ENCODE results near the gene SPATA20. TPM values are rescaled to one million over a fixed set of nuclear protein-coding genes. Genes with fewer than 3 reads are reported as not detected.

SPATA20 gene
- total and polyA plus RNA-seq, 9 donors: 43.5 to 81.2 (median 60.5) TPM

GRCh38 chr17:50584116-50584515 lies 37.1 kb downstream of the SPATA20 start:
- DNase-seq: no peak
- intact Hi-C loops (cut with DNase I): no loop called here
- Histone ChIP-seq H3K27ac (no peak overlapping the region), H3K4me1 (ENCODE audit: insufficient read depth) (peaks cover 9% of the 10 kb centered on the region), H3K27me3 (no peaks in the 10 kb centered on the region), H3K36me3 (no peaks in the 10 kb centered on the region), H3K4me3 (no peak overlapping the region), H3K9me3 (no peaks in the 10 kb centered on the region)
- no peak for TF ChIP-seq POLR2A (IDR thresholded peaks at IDR 0.05)
- no peak for TF ChIP-seq EP300 (IDR thresholded peaks at IDR 0.05)
- TF ChIP-seq CTCF (IDR thresholded peaks at IDR 0.05): no peak
- WGBS, 3 donors: 64 to 81% (median 75%) methylated on average over 4 of the region's 4 CpGs

GRCh38 chr17:50584749-50585148 lies 37.8 kb downstream of the SPATA20 start:
- Histone ChIP-seq H3K4me1 (ENCODE audit: insufficient read depth) (peaks cover 14% of the 10 kb centered on the region), H3K36me3 (no peaks in the 10 kb centered on the region), H3K27me3 (no peaks in the 10 kb centered on the region), H3K4me3 (no peak overlapping the region), H3K9me3 (no peaks in the 10 kb centered on the region), H3K27ac (no peak overlapping the region)
- no peak for DNase-seq
- 73 to 93% (median 77%) methylated on average over 6 of the region's 6 CpGs for WGBS, 3 donors
- intact Hi-C loops (cut with DNase I): no loop called here
- TF ChIP-seq EP300 (IDR thresholded peaks at IDR 0.05) (no peak), CTCF (IDR thresholded peaks at IDR 0.05) (no peak), POLR2A (IDR thresholded peaks at IDR 0.05) (no peak)

- Histone ChIP-seq H3K36me3 (no peaks in the 10 kb centered on the region), H3K4me1 (ENCODE audit: insufficient read depth) (peaks cover 20% of the 10 kb centered on the region), H3K27ac (no peak overlapping the region), H3K4me3 (no peak overlapping the region), H3K9me3 (no peaks in the 10 kb centered on the region), H3K27me3 (no peaks in the 10 kb centered on the region)
- TF ChIP-seq POLR2A (IDR thresholded peaks at IDR 0.05) (no peak), CTCF (IDR thresholded peaks at IDR 0.05) (no peak), EP300 (IDR thresholded peaks at IDR 0.05) (no peak)
- DNase-seq: no peak
- 87 to 96% (median 88%) methylated on average over 4 of the region's 4 CpGs for WGBS, 3 donors
- intact Hi-C loops (cut with DNase I): no loop called here
These were observed 38.4 kb downstream of the SPATA20 start for GRCh38 chr17:50585346-50585745.

GRCh38 chr17:50585891-50586290 lies 38.9 kb downstream of the SPATA20 start:
- no peak overlapping the region for H3K27ac ChIP-seq
- H3K4me1 ChIP-seq (ENCODE audit: insufficient read depth): peaks cover 21% of the 10 kb centered on the region
- intact Hi-C loops (cut with DNase I): no loop called here
- WGBS, 3 donors: 81 to 86% (median 85%) methylated on average over 8 of the region's 8 CpGs
- TF ChIP-seq POLR2A (IDR thresholded peaks at IDR 0.05) (no peak), CTCF (IDR thresholded peaks at IDR 0.05) (no peak), EP300 (IDR thresholded peaks at IDR 0.05) (no peak)
- H3K27me3 ChIP-seq: no peaks in the 10 kb centered on the region
- no peaks in the 10 kb centered on the region for H3K36me3 ChIP-seq
- no peaks in the 10 kb centered on the region for H3K9me3 ChIP-seq
- no peak for DNase-seq
- H3K4me3 ChIP-seq: no peak overlapping the region

Data from ovary (tissue), 9 donors.